Sigmoid colon (tissue), 4 donors: ENCODE measurements around the gene PGP.

Experiments
- CTCF ChIP-seq, 4 experiments: fragments of 450-650 bp in 3 of 4; fragments of 200-600 bp in 1 of 4; IDR thresholded peaks; one replicate each; pipeline ENCODE4 v1.5.1; 2016 to 2019; ENCODE audit warnings: antibody characterized with exemption in 4 of 4, mild to moderate bottlenecking in 3 of 4, moderate library complexity in 2 of 4
- POLR2A ChIP-seq, 2 donors: fragments of 450-650 bp; IDR thresholded peaks; one replicate each; pipeline ENCODE4 v1.6.1; 2016; ENCODE audit warnings: antibody characterized with exemption in 2 of 2, mild to moderate bottlenecking in 2 of 2, moderate library complexity in 2 of 2
- POLR2AphosphoS5 ChIP-seq, 4 donors: sonication (generic); formaldehyde crosslinking; IDR thresholded peaks; one replicate each; pipeline ENCODE4 v1.6.1; 2017; ENCODE audit warnings: antibody characterized with exemption in 4 of 4

- TF ChIP-seq POLR2AphosphoS5 (IDR thresholded peaks at IDR 0.05) (no peak), CTCF (IDR thresholded peaks at IDR 0.05) (no peak), POLR2A (IDR thresholded peaks at IDR 0.05) (no peak)
These were observed 35.5 kb downstream of the PGP start for GRCh38 chr16:2179107-2179501.
